Lower lobe of right lung (tissue), 2 donors: Measurements from ENCODE around the gene SHC1. TPM values are rescaled to one million over a fixed set of nuclear protein-coding genes. Genes with fewer than 3 reads are reported as not detected.

Experiments
- ATAC-seq, 2 donors: fragments of 200-7000 bp; cut with Tn5 transposase; one replicate each; pipeline ENCODE4 v1.9.1; 2020 to 2022; ENCODE audit warnings: mild to moderate bottlenecking in 2 of 2, moderate library complexity in 2 of 2
- DNase-seq: peaks from one replicate; pipeline ENCODE4 v3.0.0-alpha.2; 2020
- H3K27ac ChIP-seq: fragments of 200-600 bp; one replicate; pipeline ENCODE4 v1.8.0; 2022
- H3K27me3 ChIP-seq: fragments of 200-600 bp; one replicate; pipeline ENCODE4 v1.8.0; 2022; ENCODE audit warnings: low read depth
- H3K36me3 ChIP-seq: fragments of 200-600 bp; one replicate; pipeline ENCODE4 v1.8.0; 2022; ENCODE audit warnings: mild to moderate bottlenecking
- H3K4me1 ChIP-seq: fragments of 200-600 bp; one replicate; pipeline ENCODE4 v1.8.0; 2022
- H3K4me3 ChIP-seq: fragments of 200-600 bp; one replicate; pipeline ENCODE4 v1.8.0; 2022; ENCODE audit warnings: mild to moderate bottlenecking
- H3K9me3 ChIP-seq: fragments of 200-600 bp; one replicate; pipeline ENCODE4 v1.8.0; 2022
- CTCF ChIP-seq: fragments of 200-600 bp; IDR thresholded peaks from one replicate; pipeline ENCODE4 v1.8.0; 2022; ENCODE audit warnings: antibody characterized with exemption, mild to moderate bottlenecking
- intact Hi-C: fragments of 100-400 bp; cut with DNase I; formaldehyde crosslinking; loops from one replicate; pipeline ENCODE4 v1.11.0; 2022
- microRNA-seq: library from miRNA; unstranded; fragments of <30 nt; microRNA quantifications from one replicate; pipeline ENCODE4 v1.2.0, GENCODE V29; 2020; ENCODE audit warnings: borderline number of aligned reads
- total RNA-seq: library from RNA; stranded (reverse); fragmentation: NEBNext Ultra II Directional; extraction: Animal tissue kit (Norgen Biotek cat#: 25700); gene quantifications from one replicate; pipeline ENCODE4 v1.2.1, GENCODE V29; 2021
- donor health status: DM: no; HTN: yes; CAD: no; lungs with severe emphysema.

Gene SHC1
- total RNA-seq, 1 donor from 2014 or later, result 94.8 TPM

- peak; percentile 53 to 55 for ATAC-seq
- H3K27ac ChIP-seq, result no peak overlapping the region
- peaks cover 72% of the 10 kb centered on the region for H3K36me3 ChIP-seq
- no peak overlapping the region for H3K4me3 ChIP-seq
- no peak for TF ChIP-seq CTCF
- intact Hi-C loops, result no loop called here
- H3K27me3 ChIP-seq, result no peaks in the 10 kb centered on the region
- no peaks in the 10 kb centered on the region for H3K4me1 ChIP-seq
- no peaks in the 10 kb centered on the region for H3K9me3 ChIP-seq
- no peak for DNase-seq
Measured at GRCh38 chr1:154923695-154924094, 46.9 kb downstream of the SHC1 start.

- Histone ChIP-seq H3K4me1 (no peaks in the 10 kb centered on the region), H3K36me3 (no peaks in the 10 kb centered on the region), H3K4me3 (no peak overlapping the region), H3K27ac (no peak overlapping the region), H3K9me3 (no peaks in the 10 kb centered on the region), H3K27me3 (no peaks in the 10 kb centered on the region)
- DNase-seq (no peak), ATAC-seq (no peak)
- intact Hi-C loops, result no loop called here
- TF ChIP-seq CTCF, result no peak
Measured at GRCh38 chr1:154913273-154913672, 57.3 kb downstream of the SHC1 start.

- ATAC-seq (no peak), DNase-seq (no peak)
- Histone ChIP-seq H3K27ac (no peak overlapping the region), H3K9me3 (no peaks in the 10 kb centered on the region), H3K27me3 (no peaks in the 10 kb centered on the region), H3K4me1 (no peaks in the 10 kb centered on the region), H3K36me3 (no peaks in the 10 kb centered on the region), H3K4me3 (no peak overlapping the region)
- TF ChIP-seq CTCF, result no peak
- intact Hi-C loops, result no loop called here
Measured at GRCh38 chr1:154912755-154913154, 57.8 kb downstream of the SHC1 start.

Small RNAs within 50 kb of the gene (microRNA-seq; reads per million reads assigned to microRNA genes)
- not detected for gene MIR4258

Other genes with a start within 250 kb of the SHC1 start
- gene KCNN3, start 100.5 kb downstream of the SHC1 start, total RNA-seq, result 4.4 TPM
- 34.1 TPM for gene PMVK, start 34.0 kb downstream of the SHC1 start, total RNA-seq
- 68.1 TPM for gene PBXIP1, start 14.6 kb downstream of the SHC1 start, total RNA-seq
- 27.4 TPM for gene PYGO2, start 9.0 kb downstream of the SHC1 start, total RNA-seq
- 28.5 TPM for gene CKS1B, start 3.9 kb upstream of the SHC1 start, total RNA-seq
- gene FLAD1, start 12.6 kb upstream of the SHC1 start, total RNA-seq, result 31.9 TPM
- not detected for gene LENEP, start 22.8 kb upstream of the SHC1 start, total RNA-seq
- 72.0 TPM for gene ZBTB7B, start 32.1 kb upstream of the SHC1 start, total RNA-seq
- 1.4 TPM for gene DCST2, start 63.0 kb upstream of the SHC1 start, total RNA-seq
- gene DCST1, start 63.1 kb upstream of the SHC1 start, total RNA-seq, result not detected
- 121 TPM for gene ADAM15, start 80.6 kb upstream of the SHC1 start, total RNA-seq
- 7.4 TPM for gene EFNA4, start 93.0 kb upstream of the SHC1 start, total RNA-seq
- 1.0 TPM for gene EFNA3, start 108.1 kb upstream of the SHC1 start, total RNA-seq
- 144 TPM for gene EFNA1, start 157.1 kb upstream of the SHC1 start, total RNA-seq
- 42.6 TPM for gene SLC50A1, start 165.1 kb upstream of the SHC1 start, total RNA-seq
- gene DPM3, start 169.8 kb upstream of the SHC1 start, total RNA-seq, result 62.3 TPM
- 173 TPM for gene KRTCAP2, start 202.6 kb upstream of the SHC1 start, total RNA-seq
- gene TRIM46, start 203.1 kb upstream of the SHC1 start, total RNA-seq, result 0.35 TPM
- 24.4 TPM for gene THBS3, start 237.2 kb upstream of the SHC1 start, total RNA-seq
- gene MTX1, start 237.9 kb upstream of the SHC1 start, total RNA-seq, result 27.9 TPM